Large intestine (tissue), 3 donors: ENCODE measurements around the gene CBR1. TPM values are rescaled to one million over a fixed set of nuclear protein-coding genes. Genes with fewer than 3 reads are reported as not detected.

Experiments
- DNase-seq, 2 donors: peaks; one replicate each; pipeline versions ENCODE4 v3.0.0 to v3.0.0-alpha.2; 2013
- H3K27ac ChIP-seq: one replicate; pipeline ENCODE4 v1.5.1; 2013; ENCODE audit warnings: low read length
- H3K27me3 ChIP-seq: 2 replicates; pipeline ENCODE4 v1.6.1; 2013; ENCODE audit warnings: low read length; ENCODE audit not compliant: control insufficient read depth, insufficient read depth
- H3K36me3 ChIP-seq: 2 replicates; pipeline ENCODE4 v1.6.1; 2013; ENCODE audit warnings: low read length; ENCODE audit not compliant: control insufficient read depth, insufficient read depth
- H3K4me1 ChIP-seq: one replicate; pipeline ENCODE4 v1.6.1; 2013; ENCODE audit warnings: low read length; ENCODE audit not compliant: control insufficient read depth, insufficient read depth
- H3K4me3 ChIP-seq: one replicate; pipeline ENCODE4 v1.5.1; 2013; ENCODE audit warnings: low read length
- H3K9me3 ChIP-seq: one replicate; pipeline ENCODE4 v1.6.1; 2013; ENCODE audit warnings: mild to moderate bottlenecking, low read depth, low read length, moderate library complexity; ENCODE audit not compliant: control insufficient read depth
- WGBS: methylation state at CpG from one replicate; pipeline ENCODE4 v1.1.5; 2013; ENCODE audit warnings: low lambda C conversion rate; ENCODE audit not compliant: insufficient coverage; 5-methylcytosine and 5-hydroxymethylcytosine counted together
- polyA plus RNA-seq: library from polyadenylated mRNA; unstranded; fragments of 120-200 nt; gene quantifications from one replicate; pipeline ENCODE4 v1.2.1, GENCODE V29; 2013

Gene CBR1
- polyA plus RNA-seq, 1 donor = 82.6 TPM

DNA sequence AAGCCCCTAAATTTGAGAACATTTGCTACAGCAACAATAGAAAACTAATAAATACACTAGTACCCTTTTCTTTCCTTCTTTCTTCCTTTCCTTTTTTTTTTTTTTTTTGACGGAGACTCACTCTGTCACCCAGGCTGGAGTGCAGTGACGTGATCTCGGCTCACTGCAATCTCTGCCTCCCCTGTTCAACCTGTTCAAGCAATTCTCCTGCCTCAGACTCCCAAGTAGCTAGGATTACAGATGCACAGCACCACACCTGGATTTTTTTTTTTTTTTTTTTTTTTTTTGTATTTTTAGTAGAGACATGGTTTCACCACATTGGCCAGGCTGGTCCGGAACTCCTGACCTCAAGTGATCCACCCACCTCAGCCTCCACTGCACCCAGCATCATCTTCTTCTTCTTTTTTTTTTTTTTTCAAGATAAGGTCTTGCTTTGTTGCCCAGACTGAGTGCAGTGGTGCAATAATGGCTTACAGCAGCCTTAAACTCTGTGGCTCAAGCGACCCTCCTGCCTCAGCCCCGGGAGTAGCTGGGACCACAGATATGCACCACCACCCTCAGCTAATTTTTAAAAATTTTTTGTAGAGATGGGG is 45.4 kb downstream of the CBR1 start:
- no CpG with 5 or more reads among the region's 6 CpGs for WGBS
- no peak overlapping the region for H3K27ac ChIP-seq
- peaks cover 16% of the 10 kb centered on the region for H3K4me1 ChIP-seq
- no peaks in the 10 kb centered on the region for H3K27me3 ChIP-seq
- no peaks in the 10 kb centered on the region for H3K36me3 ChIP-seq
- H3K9me3 ChIP-seq = no peaks in the 10 kb centered on the region
- DNase-seq = no peak
- no peak overlapping the region for H3K4me3 ChIP-seq

DNA sequence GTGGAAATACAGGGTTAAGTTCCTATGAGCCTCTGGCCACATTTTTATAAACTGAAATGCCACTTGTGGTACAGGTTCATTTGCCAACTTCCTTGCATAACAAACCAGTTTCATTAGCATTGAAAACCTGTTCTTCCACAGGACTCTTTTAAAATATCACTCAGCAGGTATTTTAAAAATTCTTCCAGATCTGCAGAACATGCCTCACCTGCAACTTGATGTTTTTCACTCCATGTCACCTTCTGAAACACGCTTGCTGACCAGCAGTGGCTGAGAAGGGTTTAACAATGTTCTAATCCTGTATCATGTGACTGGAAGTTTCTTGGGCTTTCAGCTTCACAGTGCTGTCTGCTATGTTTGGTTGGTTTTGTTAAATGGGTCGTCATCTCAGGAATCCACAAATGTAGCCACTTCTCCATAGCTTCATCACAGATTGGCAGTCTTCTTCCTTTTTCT is 47.5 kb downstream of the CBR1 start:
- Histone ChIP-seq H3K36me3 (no peaks in the 10 kb centered on the region), H3K27ac (no peak overlapping the region), H3K4me3 (no peak overlapping the region), H3K9me3 (no peaks in the 10 kb centered on the region), H3K4me1 (peaks cover 14% of the 10 kb centered on the region), H3K27me3 (no peaks in the 10 kb centered on the region)
- no peak for DNase-seq
- WGBS = no CpG with 5 or more reads among the region's 2 CpGs

DNA sequence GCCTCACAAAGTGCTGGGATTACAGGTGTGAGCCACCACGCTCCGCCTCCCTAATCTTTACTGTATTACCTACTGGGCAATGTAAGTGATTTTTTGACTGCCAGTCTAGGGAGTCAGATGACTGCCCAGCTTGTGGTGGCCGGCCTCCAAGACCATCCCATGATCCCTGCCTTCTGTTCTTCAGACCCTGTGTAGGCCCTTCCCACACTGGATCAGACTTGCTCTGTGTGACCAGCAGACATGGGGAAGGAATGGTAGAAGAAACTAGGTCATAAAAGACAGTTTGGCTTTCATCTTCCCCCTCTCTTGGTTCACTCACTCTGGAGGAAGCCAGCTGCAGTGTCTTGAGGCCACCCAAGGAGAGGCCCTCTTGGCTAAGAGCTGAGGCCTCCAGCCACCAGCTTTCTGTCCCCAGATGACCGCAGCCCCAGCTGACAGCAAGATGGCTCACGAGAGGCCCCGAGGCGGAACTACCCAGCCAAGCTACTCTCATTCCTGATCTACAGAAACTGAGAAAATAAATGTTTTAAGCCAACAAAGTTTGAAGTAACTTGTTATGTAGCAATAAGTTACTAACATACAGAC is 50.6 kb downstream of the CBR1 start:
- Histone ChIP-seq H3K27me3 (no peaks in the 10 kb centered on the region), H3K36me3 (no peaks in the 10 kb centered on the region), H3K9me3 (no peaks in the 10 kb centered on the region), H3K27ac (no peak overlapping the region), H3K4me3 (no peak overlapping the region), H3K4me1 (peaks cover 3% of the 10 kb centered on the region)
- no peak for DNase-seq
- WGBS = 50% methylated on average over 2 of the region's 7 CpGs

Other genes starting within 250 kb of the CBR1 start
- 23.1 TPM for gene SETD4, start 9.5 kb upstream of the CBR1 start, polyA plus RNA-seq
- 2.4 TPM for gene CBR3, start 65.1 kb downstream of the CBR1 start, polyA plus RNA-seq
- gene DOP1B, start 86.8 kb downstream of the CBR1 start, polyA plus RNA-seq = 16.0 TPM